Astrocyte of the spinal cord (primary cell): ENCODE data around the gene ATF7.

Experiments
- DNase-seq: peaks from one replicate; pipeline ENCODE4 v3.0.0; 2011; ENCODE audit warnings: low read depth, low spot score
- H3K4me3 ChIP-seq: 2 replicates; pipeline ENCODE4 v1.5.1; 2011; ENCODE audit warnings: low read depth, mild to moderate bottlenecking, low read length, moderate library complexity
- CTCF ChIP-seq: IDR thresholded peaks from 2 replicates; pipeline ENCODE4 v1.5.1; 2012; ENCODE audit warnings: low read depth, mild to moderate bottlenecking, low read length, inconsistent platforms
- in situ Hi-C: cut with HindIII; loops from 2 replicates; pipeline ENCODE4 v1.10.0; 2017; ENCODE audit warnings: low sequenced_read_pairs

ATF7 gene

GRCh38 chr12:53478865-53479264 is 147.3 kb downstream of the ATF7 start:
- in situ Hi-C loops = no loop called here
- TF ChIP-seq CTCF = no peak
- no peak overlapping the region for H3K4me3 ChIP-seq
- no peak for DNase-seq

GRCh38 chr12:53476769-53477209 is 149.4 kb downstream of the ATF7 start:
- in situ Hi-C loops = no loop called here
- no peak overlapping the region for H3K4me3 ChIP-seq
- no peak for DNase-seq
- TF ChIP-seq CTCF = peak; percentile 40

GRCh38 chr12:53474819-53475218 is 151.4 kb downstream of the ATF7 start:
- no peak for DNase-seq
- no peak overlapping the region for H3K4me3 ChIP-seq
- in situ Hi-C loops = no loop called here
- no peak for TF ChIP-seq CTCF

GRCh38 chr12:53474077-53474476 is 152.1 kb downstream of the ATF7 start:
- TF ChIP-seq CTCF = no peak
- in situ Hi-C loops = no loop called here
- no peak for DNase-seq
- no peak overlapping the region for H3K4me3 ChIP-seq

GRCh38 chr12:53472056-53472582 is 154.1 kb downstream of the ATF7 start:
- no peak overlapping the region for H3K4me3 ChIP-seq
- DNase-seq = no peak
- in situ Hi-C loops = no loop called here
- TF ChIP-seq CTCF = no peak

- DNase-seq = no peak
- TF ChIP-seq CTCF = no peak
- in situ Hi-C loops = no loop called here
- no peak overlapping the region for H3K4me3 ChIP-seq
Measured at GRCh38 chr12:53468282-53468681, 157.9 kb downstream of the ATF7 start.

- TF ChIP-seq CTCF = no peak
- in situ Hi-C loops = no loop called here
- no peak overlapping the region for H3K4me3 ChIP-seq
- no peak for DNase-seq
Measured at GRCh38 chr12:53467880-53468279, 158.3 kb downstream of the ATF7 start.
